HUES48 (cell line): Measurements from ENCODE around the gene CPA2.

Experiments
- H3K27ac ChIP-seq: one replicate; pipeline ENCODE4 v1.7.0; 2013; ENCODE audit warnings: low read depth, low read length, inconsistent platforms
- H3K27me3 ChIP-seq: 2 replicates; pipeline ENCODE4 v1.6.1; 2013; ENCODE audit warnings: mild to moderate bottlenecking, low read length; ENCODE audit not compliant: control insufficient read depth, insufficient read depth
- H3K36me3 ChIP-seq: 2 replicates; pipeline ENCODE4 v1.6.1; 2013; ENCODE audit warnings: low read length; ENCODE audit not compliant: control insufficient read depth, insufficient read depth
- H3K4me1 ChIP-seq: 2 replicates; pipeline ENCODE4 v1.6.1; 2013; ENCODE audit warnings: mild to moderate bottlenecking, low read length; ENCODE audit not compliant: control insufficient read depth, insufficient read depth
- H3K4me3 ChIP-seq: 2 replicates; pipeline ENCODE4 v1.5.1; 2013; ENCODE audit warnings: mild to moderate bottlenecking, low read depth, low read length
- H3K9ac ChIP-seq: 2 replicates; pipeline ENCODE4 v1.6.1; 2013; ENCODE audit warnings: mild to moderate bottlenecking, low read depth, low read length, moderate library complexity
- H3K9me3 ChIP-seq: 2 replicates; pipeline ENCODE4 v1.6.1; 2013; ENCODE audit warnings: low read length; ENCODE audit not compliant: control insufficient read depth, insufficient read depth

Gene CPA2

GRCh38 chr7:130338233-130338632, 71.6 kb downstream of the CPA2 start:
- H3K36me3 ChIP-seq, result no peaks in the 10 kb centered on the region
- H3K9me3 ChIP-seq, result no peaks in the 10 kb centered on the region
- H3K4me1 ChIP-seq, result peaks cover 16% of the 10 kb centered on the region
- no peak overlapping the region for H3K9ac ChIP-seq
- no peak overlapping the region for H3K4me3 ChIP-seq
- no peaks in the 10 kb centered on the region for H3K27me3 ChIP-seq
- H3K27ac ChIP-seq, result peak overlapping the region; percentile 64
